GM23248 (cell line): ENCODE data around the gene LCTL.

Experiments used
- EZH2 ChIP-seq: fragments of 200-600 bp; sonication (generic); IDR thresholded peaks from 2 replicates; pipeline ENCODE4 v1.6.1; 2018; ENCODE audit warnings: antibody characterized with exemption, mild to moderate bottlenecking; ENCODE audit not compliant: insufficient read depth, poor library complexity, severe bottlenecking
- EZH2phosphoT487 ChIP-seq: fragments of 200-600 bp; sonication (generic); IDR thresholded peaks from 2 replicates; pipeline ENCODE4 v1.6.1; 2018; ENCODE audit warnings: antibody characterized with exemption, moderate library complexity, mild to moderate bottlenecking, low read depth; ENCODE audit not compliant: insufficient read depth

GRCh38 chr15:66505430-66505811 is 60.4 kb downstream of the LCTL start:
- TF ChIP-seq EZH2, result no peak
- no peak for TF ChIP-seq EZH2phosphoT487
